ENCODE measurements around the gene C1orf21.
A peak's percentile ranks its signal among the peaks of the same experiment; 100 is the strongest.

C1orf21 gene

GRCh38 chr1:184479435-184480167 is 92.8 kb downstream of the C1orf21 start:
- no peak for DNase-seq (ENCODE audit: low read depth, low spot score)
- no peak overlapping the region for H3K27ac ChIP-seq

- DNase-seq (ENCODE audit: low read depth, low spot score), result no peak
- no peak overlapping the region for H3K27ac ChIP-seq
Observed at GRCh38 chr1:184480736-184481135, 93.9 kb downstream of the C1orf21 start.

- no peak overlapping the region for H3K27ac ChIP-seq
- DNase-seq (ENCODE audit: low read depth, low spot score), result no peak
Observed at GRCh38 chr1:184482136-184482535, 95.3 kb downstream of the C1orf21 start.

GRCh38 chr1:184483101-184483683 is 96.4 kb downstream of the C1orf21 start:
- DNase-seq (ENCODE audit: low read depth, low spot score), result no peak
- no peak overlapping the region for H3K27ac ChIP-seq

GRCh38 chr1:184485751-184486723 is 99.2 kb downstream of the C1orf21 start:
- DNase-seq (ENCODE audit: low read depth, low spot score), result no peak
- H3K27ac ChIP-seq, result peak overlapping the region; percentile 23

GRCh38 chr1:184486761-184487445 is 100.1 kb downstream of the C1orf21 start:
- DNase-seq (ENCODE audit: low read depth, low spot score), result no peak
- H3K27ac ChIP-seq, result no peak overlapping the region

- no peak for DNase-seq (ENCODE audit: low read depth, low spot score)
- no peak overlapping the region for H3K27ac ChIP-seq
Observed at GRCh38 chr1:184487531-184488193, 100.8 kb downstream of the C1orf21 start.

- DNase-seq (ENCODE audit: low read depth, low spot score), result no peak
- no peak overlapping the region for H3K27ac ChIP-seq
Observed at GRCh38 chr1:184489908-184490307, 103.1 kb downstream of the C1orf21 start.

- no peak for DNase-seq (ENCODE audit: low read depth, low spot score)
- H3K27ac ChIP-seq, result no peak overlapping the region
Observed at GRCh38 chr1:184492536-184492935, 105.7 kb downstream of the C1orf21 start.

- no peak overlapping the region for H3K27ac ChIP-seq
- DNase-seq (ENCODE audit: low read depth, low spot score), result no peak
Observed at GRCh38 chr1:184493987-184494388, 107.2 kb downstream of the C1orf21 start.

- no peak overlapping the region for H3K27ac ChIP-seq
Observed at GRCh38 chr1:184494929-184495328, 108.1 kb downstream of the C1orf21 start.

GRCh38 chr1:184497959-184498723 is 111.3 kb downstream of the C1orf21 start:
- no peak overlapping the region for H3K27ac ChIP-seq
- DNase-seq (ENCODE audit: low read depth, low spot score), result no peak

More at GRCh38 chr1:184494929-184495328, 108.1 kb downstream of the C1orf21 start:
- DNase-seq (ENCODE audit: low read depth, low spot score), result no peak

- DNase-seq (ENCODE audit: low read depth, low spot score), result no peak
- H3K27ac ChIP-seq, result no peak overlapping the region
Observed at GRCh38 chr1:184499616-184500015, 112.8 kb downstream of the C1orf21 start.

- no peak for DNase-seq (ENCODE audit: low read depth, low spot score)
- H3K27ac ChIP-seq, result no peak overlapping the region
Observed at GRCh38 chr1:184502161-184502560, 115.3 kb downstream of the C1orf21 start.

GRCh38 chr1:184503221-184503749 is 116.5 kb downstream of the C1orf21 start:
- H3K27ac ChIP-seq, result no peak overlapping the region
- no peak for DNase-seq (ENCODE audit: low read depth, low spot score)

GRCh38 chr1:184504040-184504954 is 117.5 kb downstream of the C1orf21 start:
- no peak for DNase-seq (ENCODE audit: low read depth, low spot score)
- H3K27ac ChIP-seq, result no peak overlapping the region

GRCh38 chr1:184504955-184505338 is 118.1 kb downstream of the C1orf21 start:
- DNase-seq (ENCODE audit: low read depth, low spot score), result no peak
- no peak overlapping the region for H3K27ac ChIP-seq

- H3K27ac ChIP-seq, result no peak overlapping the region
- no peak for DNase-seq (ENCODE audit: low read depth, low spot score)
Observed at GRCh38 chr1:184506481-184506880, 119.7 kb downstream of the C1orf21 start.

Data from epithelial cell of prostate (primary cell).